ENCODE data around the gene PPIF.

- TF ChIP-seq POLR2AphosphoS5 (IDR thresholded peaks at IDR 0.05) (peak in 1 of 2 donors; percentile 33), CTCF (IDR thresholded peaks at IDR 0.05) (no peak), POLR2A (IDR thresholded peaks at IDR 0.05) (no peak), EP300 (IDR thresholded peaks at IDR 0.05) (no peak)
These were observed 57.0 kb downstream of the PPIF start for GRCh38 chr10:79404231-79404609.
